NCI-H1436 treated with DMSO at 0.1 percent for 48 hours (cell line): ENCODE data around the gene TPO.

Experiments
- DNase-seq: peaks from one replicate; lab custom pipeline; 2025; lab: John Stamatoyannopoulos, UW

The TPO gene

GRCh38 chr2:1527153-1527992 is 114.1 kb downstream of the TPO start:
- DNase-seq: no peak

GRCh38 chr2:1528273-1529064 is 115.2 kb downstream of the TPO start:
- no peak for DNase-seq

- no peak for DNase-seq
Observed at GRCh38 chr2:1538663-1539062, 125.4 kb downstream of the TPO start.

- DNase-seq: no peak
Observed at GRCh38 chr2:1539441-1539840, 126.2 kb downstream of the TPO start.

GRCh38 chr2:1539973-1540372 is 126.7 kb downstream of the TPO start:
- no peak for DNase-seq

- no peak for DNase-seq
Observed at GRCh38 chr2:1540481-1540880, 127.2 kb downstream of the TPO start.

- DNase-seq: no peak
Observed at GRCh38 chr2:1541040-1541439, 127.8 kb downstream of the TPO start.

GRCh38 chr2:1541819-1542475 is 128.7 kb downstream of the TPO start:
- no peak for DNase-seq

GRCh38 chr2:1542971-1543370 is 129.7 kb downstream of the TPO start:
- DNase-seq: no peak

- no peak for DNase-seq
Observed at GRCh38 chr2:1543776-1544477, 130.7 kb downstream of the TPO start.

GRCh38 chr2:1544478-1545069 is 131.3 kb downstream of the TPO start:
- no peak for DNase-seq

GRCh38 chr2:1546023-1546591 is 132.8 kb downstream of the TPO start:
- DNase-seq: no peak

GRCh38 chr2:1546901-1547300 is 133.6 kb downstream of the TPO start:
- DNase-seq: no peak

GRCh38 chr2:1548910-1549673 is 135.8 kb downstream of the TPO start:
- no peak for DNase-seq

GRCh38 chr2:1550076-1550475 is 136.8 kb downstream of the TPO start:
- DNase-seq: no peak

GRCh38 chr2:1550658-1551316 is 137.5 kb downstream of the TPO start:
- DNase-seq: no peak

- no peak for DNase-seq
Observed at GRCh38 chr2:1551905-1552304, 138.6 kb downstream of the TPO start.

GRCh38 chr2:1552611-1553010 is 139.3 kb downstream of the TPO start:
- no peak for DNase-seq

GRCh38 chr2:1553671-1554295 is 140.5 kb downstream of the TPO start:
- DNase-seq: no peak

GRCh38 chr2:1556286-1556685 is 143.0 kb downstream of the TPO start:
- DNase-seq: no peak
